Hematopoietic multipotent progenitor cell treated with erythropoietin and hydrocortisone succinate and interleukin-3 and kit ligand, for 15 days (in vitro differentiated cells): Measurements from ENCODE around the gene PCNX2.
"Not testable (repeated sequence)": the region's sequence is repeated elsewhere in the genome, so short reads cannot be mapped to it uniquely, and the experiment has no call there.

Source experiments
- DNase-seq: peaks from one replicate; pipeline ENCODE4 v3.0.0-alpha.2; 2015; ENCODE audit warnings: low spot score

The PCNX2 gene

GRCh38 chr1:233006541-233006973 is 289.0 kb downstream of the PCNX2 start:
- DNase-seq: no peak

GRCh38 chr1:233006108-233006507 is 289.4 kb downstream of the PCNX2 start:
- DNase-seq: no peak

- no peak for DNase-seq
Measured at GRCh38 chr1:233005703-233006102, 289.8 kb downstream of the PCNX2 start.

- no peak for DNase-seq
Measured at GRCh38 chr1:233005156-233005555, 290.4 kb downstream of the PCNX2 start.

- no peak for DNase-seq
Measured at GRCh38 chr1:233004451-233004850, 291.1 kb downstream of the PCNX2 start.

GRCh38 chr1:233003638-233004037 is 291.9 kb downstream of the PCNX2 start:
- not testable (repeated sequence) for DNase-seq

- DNase-seq: no peak
Measured at GRCh38 chr1:232999956-233000625, 295.4 kb downstream of the PCNX2 start.

GRCh38 chr1:232998646-232999045 is 296.9 kb downstream of the PCNX2 start:
- no peak for DNase-seq

GRCh38 chr1:232998138-232998537 is 297.4 kb downstream of the PCNX2 start:
- DNase-seq: no peak

GRCh38 chr1:232996143-232996542 is 299.4 kb downstream of the PCNX2 start:
- DNase-seq: no peak

- no peak for DNase-seq
Measured at GRCh38 chr1:232995189-232995588, 300.3 kb downstream of the PCNX2 start.

GRCh38 chr1:232993555-232993954 is 302.0 kb downstream of the PCNX2 start:
- no peak for DNase-seq

- no peak for DNase-seq
Measured at GRCh38 chr1:232992227-232992626, 303.3 kb downstream of the PCNX2 start.

- DNase-seq: no peak
Measured at GRCh38 chr1:232991238-232991637, 304.3 kb downstream of the PCNX2 start.

- DNase-seq: no peak
Measured at GRCh38 chr1:232990176-232991128, 305.1 kb downstream of the PCNX2 start.

GRCh38 chr1:232988572-232989040 is 306.9 kb downstream of the PCNX2 start:
- no peak for DNase-seq

- no peak for DNase-seq
Measured at GRCh38 chr1:232987774-232988140, 307.8 kb downstream of the PCNX2 start.

- DNase-seq: no peak
Measured at GRCh38 chr1:232987046-232987773, 308.3 kb downstream of the PCNX2 start.

- no peak for DNase-seq
Measured at GRCh38 chr1:232986527-232986922, 309.0 kb downstream of the PCNX2 start.

GRCh38 chr1:232985882-232986526 is 309.5 kb downstream of the PCNX2 start:
- DNase-seq: no peak

GRCh38 chr1:232984577-232985425 is 310.7 kb downstream of the PCNX2 start:
- DNase-seq: no peak
